GM19193 (cell line): ENCODE measurements around the gene CLSTN1.
A peak's percentile ranks its signal among the peaks of the same experiment; 100 is the strongest.

Experiments used
- POLR2A ChIP-seq: IDR thresholded peaks from 4 replicates; pipeline ENCODE4 v1.6.1; 2011; ENCODE audit not compliant: insufficient read depth, insufficient read length; ENCODE audit errors: extremely low read depth

Gene CLSTN1

DNA sequence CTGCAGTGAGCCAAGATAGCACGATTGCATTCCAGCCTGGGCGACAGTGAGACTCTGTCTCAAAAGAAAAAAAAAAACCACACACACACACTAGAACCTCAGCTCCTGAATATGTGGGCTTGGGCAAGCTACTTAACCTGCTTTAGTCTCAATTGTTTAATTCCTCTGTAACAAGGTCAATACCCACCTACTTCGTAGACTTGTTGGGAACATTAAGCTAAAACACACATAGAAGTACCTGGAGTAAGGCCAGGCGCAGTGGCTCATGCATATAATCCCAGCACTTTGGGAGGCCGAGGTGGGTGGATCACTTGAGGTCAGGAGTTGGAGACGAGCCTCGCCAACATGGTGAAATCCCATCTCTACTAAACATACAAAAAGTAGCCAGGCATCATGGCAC, 77.1 kb downstream of the CLSTN1 start:
- TF ChIP-seq POLR2A, result no peak

DNA sequence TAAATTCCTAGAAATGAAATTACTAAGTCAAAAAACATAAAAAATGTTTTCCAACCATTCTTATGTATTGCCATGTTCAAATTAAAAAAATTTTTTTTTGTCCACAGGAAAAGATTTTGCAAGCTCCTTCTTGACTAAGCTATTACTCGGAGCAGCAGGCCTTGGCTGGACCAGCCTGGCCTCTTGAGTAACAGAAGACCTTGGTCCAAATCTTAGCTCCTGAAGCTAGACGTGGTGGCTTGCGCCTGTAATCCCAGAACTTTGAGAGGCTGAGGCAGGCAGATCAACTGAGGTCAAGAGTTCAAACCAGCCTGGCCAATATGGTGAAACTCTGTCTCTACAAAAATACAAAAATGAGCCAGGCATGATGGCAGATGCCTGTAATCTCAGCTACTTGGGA, 77.6 kb downstream of the CLSTN1 start:
- no peak for TF ChIP-seq POLR2A

DNA sequence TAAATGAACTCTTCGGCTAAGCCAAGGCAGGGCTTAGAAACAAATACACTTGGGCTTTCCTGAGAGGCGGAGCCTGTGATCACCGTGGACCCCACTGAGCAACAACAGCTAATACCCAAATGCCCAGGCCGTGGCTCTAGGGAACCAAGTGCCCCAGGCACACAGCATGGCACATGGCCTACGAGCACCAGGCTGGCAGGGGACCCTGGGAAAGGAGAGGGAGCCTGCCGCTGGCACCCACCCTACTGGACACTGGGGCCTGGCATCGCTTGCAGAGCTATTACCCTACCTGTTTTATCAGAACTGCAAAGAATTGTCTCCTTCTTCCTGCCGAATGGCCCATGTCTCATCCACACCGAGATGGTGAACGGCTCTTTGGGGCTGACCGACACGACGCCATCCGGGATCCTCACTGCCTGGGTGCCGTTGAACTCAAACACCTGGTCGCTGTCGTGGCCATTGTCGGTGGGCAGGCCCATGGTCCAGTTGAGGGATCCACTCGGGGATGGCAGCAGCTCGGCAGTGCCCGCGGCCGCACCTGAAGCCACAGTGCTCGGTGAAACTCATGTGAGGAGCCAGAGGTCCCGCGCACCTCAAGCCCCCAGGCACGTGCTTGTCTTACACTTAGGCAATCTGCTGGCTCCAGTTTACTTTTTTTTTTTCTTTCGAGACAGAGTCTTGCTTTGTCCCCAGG, 79.5 kb downstream of the CLSTN1 start:
- TF ChIP-seq POLR2A, result no peak

DNA sequence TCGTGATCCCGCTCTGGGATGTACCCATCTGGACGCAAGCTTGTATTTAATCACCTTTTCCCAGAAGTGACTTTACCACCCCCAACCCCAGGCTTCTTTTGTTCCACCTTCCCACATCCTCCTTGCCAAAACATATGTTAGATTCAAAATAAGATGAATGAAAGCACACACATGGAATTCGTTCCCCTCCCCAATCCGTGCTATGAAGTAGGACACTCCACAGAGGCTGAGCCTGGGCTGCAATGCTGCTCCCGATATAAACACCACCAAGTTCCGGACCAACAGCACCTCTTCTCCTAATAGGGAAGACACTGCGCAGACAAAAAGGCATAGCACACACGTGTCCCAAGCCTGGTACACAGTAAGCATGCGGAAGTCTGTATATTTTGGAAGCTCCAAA, 86.1 kb downstream of the CLSTN1 start:
- TF ChIP-seq POLR2A, result no peak

DNA sequence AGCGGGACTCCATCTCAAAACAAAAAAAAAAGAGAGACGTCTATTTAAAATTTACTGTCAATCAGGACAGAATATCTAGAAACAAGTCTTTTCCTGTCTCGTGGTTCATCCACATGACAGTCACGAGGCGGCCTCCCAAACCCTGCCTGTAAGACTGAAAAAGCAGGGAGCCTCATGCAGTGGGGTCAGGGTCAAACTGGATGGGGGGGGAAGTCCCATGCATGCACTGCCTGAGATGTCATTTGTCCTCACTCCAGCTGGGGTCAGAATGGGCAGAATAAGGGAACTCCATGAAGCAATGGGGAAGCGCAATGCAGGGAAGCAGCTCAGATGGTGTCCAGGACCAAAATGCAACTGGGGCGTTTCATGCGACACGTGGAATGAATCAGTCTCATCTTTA, 86.7 kb downstream of the CLSTN1 start:
- no peak for TF ChIP-seq POLR2A

DNA sequence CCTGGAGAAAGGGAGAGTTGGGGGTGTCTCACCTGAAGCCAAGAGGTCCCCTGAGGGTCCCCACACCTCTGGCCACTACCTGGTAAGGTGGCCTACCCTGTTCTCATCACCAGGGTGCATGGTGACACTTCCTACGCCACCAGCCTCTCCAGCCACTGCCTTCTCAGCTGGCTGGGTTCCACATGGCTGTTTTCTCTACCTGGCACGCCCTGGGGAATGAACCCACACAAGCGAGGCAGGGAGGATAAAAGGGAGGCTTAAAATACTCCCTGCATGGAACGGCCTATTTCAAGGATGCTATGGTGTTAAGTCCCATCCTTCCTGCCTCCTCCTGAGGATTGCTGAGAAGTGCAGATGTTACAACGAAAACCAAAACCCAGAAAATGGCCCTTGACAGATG, 87.5 kb downstream of the CLSTN1 start:
- TF ChIP-seq POLR2A, result no peak

DNA sequence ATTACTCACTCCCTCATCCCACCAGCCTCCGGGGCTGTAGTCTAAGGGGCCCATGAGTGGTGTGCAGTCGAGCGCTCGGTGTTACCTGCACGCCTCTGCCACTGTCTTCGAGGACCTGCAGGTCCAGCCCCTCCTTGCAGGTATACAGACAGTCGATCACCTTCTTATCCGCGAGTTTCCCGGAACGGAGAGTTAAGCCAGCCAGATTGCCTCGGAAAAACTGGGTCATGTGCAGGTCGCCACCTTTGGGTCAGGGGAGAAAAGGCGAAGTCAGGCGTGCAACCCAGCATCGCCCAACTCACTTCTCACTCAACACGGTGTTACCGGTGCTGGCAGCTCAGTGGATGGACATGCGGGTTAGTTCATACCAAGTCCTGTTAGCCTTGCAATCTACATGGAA, 88.0 kb downstream of the CLSTN1 start:
- TF ChIP-seq POLR2A, result no peak

DNA sequence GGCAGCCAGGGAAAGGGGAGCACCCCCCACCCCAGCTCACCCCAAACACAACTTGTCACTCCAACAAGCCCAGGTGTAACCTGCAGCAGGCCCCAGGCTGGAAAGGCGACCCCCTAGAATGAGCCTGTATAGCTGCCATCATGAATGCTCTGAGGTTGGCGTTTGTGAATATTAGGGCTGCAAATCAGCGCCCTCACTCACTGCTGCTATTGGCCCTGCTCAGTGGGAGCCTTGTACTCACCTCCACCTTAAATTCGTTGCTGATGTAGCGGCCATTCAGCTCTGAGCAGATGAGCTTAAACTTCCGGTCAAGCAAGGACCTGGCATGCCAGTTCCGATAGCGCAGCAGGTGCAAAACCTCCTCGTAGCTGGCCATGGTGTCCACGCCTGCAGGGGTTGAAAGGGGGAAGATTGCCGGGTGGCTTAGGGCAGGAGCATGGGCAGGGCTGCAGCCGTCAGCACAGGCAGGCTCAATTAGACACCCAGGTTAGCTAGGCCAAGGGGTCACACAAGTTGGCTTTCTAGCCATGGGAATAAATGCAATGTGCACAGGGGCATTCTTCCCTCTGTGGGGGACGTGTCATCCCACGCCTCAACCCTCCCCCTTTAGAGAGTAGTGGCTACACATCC, 90.5 kb downstream of the CLSTN1 start:
- no peak for TF ChIP-seq POLR2A

DNA sequence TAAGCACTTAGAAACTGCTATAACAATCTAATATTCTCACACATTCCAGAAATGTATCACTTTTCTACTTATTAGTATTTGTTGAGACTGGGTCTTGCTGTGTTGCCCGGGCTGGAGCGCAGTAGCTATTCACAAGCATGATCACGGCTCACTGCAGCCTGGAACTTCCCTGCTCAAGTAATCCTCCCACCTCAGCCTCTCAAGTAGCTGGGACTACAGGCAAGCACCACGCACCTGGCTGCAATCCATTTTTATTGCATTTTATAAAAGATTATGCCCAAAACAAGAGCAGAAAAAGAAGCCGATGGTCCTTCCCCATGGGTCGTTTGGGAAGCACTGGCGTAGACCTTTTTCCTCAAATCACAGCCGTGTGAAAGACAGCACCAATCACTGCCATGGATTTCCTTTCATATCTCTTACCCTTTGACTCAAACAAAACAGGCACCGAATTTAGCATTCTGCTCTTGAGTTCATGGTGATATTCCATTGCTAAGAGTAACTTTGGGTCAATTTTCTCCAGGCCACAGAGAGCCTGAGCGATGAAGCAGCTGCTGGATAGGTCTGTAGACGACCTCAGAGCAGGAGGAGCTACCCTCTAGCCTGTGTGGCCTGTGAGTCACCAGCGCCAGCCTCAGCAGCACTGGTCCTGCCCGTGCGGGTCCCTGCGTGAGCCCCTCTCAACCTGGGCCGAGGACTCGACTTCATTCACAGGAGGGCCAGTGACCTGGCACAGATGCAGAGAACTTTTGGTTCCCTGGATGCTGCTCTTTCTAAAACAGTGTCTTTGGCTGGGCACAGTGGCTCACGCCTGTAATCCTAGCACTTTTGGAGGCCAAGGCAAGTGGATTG, 91.4 kb downstream of the CLSTN1 start:
- TF ChIP-seq POLR2A, result no peak

DNA sequence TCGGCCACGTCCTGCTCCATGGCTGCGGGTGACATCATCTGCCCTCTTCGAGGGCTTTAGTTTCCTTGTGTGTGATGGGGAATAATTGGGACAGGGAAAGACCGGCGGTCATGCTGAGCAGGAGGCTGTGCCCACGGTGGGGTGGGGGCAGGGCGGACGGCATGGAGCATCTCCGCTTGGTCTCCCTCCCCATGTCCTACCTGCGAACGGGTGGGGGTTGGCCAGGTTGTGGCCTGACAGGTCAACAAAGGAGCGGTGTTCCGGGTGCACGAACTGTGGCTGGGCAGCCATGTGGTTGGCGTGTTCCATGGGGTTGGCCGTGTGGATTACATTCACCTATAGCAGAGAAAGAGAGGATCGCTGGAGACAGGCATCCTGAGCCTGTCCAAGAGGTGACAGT, 92.2 kb downstream of the CLSTN1 start:
- TF ChIP-seq POLR2A, result no peak

DNA sequence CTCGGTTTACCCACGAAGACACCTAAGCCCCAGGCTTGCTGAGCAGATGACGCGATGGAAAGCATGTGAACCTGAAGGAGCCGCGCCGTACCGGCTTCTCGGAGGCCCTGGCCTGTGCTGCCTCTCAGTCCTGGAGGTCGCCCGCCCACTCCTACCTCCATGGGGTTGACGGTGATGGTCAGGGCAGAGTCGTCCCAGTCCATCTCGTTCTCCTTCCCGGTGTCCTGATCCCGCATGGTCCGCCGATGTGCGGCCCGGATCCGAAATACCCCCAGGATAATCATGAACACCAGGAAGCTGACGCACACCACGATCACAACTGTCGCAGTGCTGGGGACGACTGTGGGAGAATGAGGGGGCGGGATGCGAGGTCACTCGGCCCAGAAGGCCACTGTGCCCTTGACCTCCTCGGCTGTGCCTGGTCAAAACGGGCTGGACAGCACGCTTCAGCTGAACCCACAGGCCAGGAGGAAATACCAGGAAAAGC, 92.7 kb downstream of the CLSTN1 start:
- TF ChIP-seq POLR2A, result no peak

DNA sequence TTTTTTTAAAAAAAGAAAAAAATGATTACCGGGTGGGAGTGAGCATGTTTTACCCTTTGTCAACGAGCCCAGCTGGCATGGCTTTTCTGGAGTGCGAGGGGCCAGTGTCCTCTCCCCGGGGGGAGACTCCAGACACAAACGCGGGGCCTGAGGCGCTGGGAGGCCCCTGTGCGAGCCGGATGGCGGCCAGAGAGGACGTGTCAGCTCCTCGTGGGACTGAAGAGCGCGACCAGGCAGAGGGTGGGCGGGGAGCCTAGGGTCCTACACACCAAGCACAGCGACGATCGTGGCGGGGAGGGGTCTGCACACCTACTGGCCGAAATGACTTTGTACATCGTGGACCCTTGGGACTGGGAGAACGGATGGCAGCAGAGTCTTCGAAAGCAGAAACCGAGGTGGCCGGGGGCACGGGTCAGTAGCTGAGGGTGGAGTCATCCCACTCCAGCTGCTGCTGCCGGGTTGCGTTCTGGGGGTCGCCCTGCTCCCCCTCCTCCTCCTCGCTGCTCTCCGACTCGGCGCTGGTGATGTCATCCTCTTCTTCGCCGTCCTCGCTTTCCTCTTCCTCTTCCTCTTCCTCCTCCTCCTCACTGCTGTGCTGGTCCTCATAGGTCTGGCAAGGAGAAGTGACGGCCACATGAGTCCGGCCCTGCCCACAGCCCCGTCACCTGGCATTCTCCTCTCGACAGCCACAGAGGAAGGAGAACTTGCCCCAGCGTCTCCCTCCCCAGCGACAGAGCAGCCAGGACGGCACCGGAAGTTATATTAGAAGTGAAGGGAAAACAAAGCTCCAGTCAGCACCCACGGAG, 93.5 kb downstream of the CLSTN1 start:
- peak; percentile 42 for TF ChIP-seq POLR2A

DNA sequence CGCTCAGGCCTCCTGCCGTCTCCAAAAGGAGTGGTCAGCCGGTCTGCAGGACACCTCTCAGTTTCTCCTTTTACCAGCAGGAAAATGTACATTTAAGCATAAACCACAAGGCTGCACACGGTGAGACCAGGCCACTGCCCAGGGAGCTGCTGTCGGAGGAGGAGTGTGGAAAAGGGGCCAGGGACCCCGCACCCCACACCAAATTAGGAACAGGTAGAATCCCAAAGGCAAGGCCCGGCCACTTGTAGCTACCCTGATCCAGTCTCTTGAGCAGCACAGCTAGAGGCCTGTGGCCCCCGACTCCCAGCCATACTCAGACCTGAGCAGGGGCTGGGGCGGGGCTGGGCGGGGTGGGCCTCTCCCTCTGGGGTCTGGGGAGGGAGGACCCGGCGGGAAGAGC, 94.2 kb downstream of the CLSTN1 start:
- peak; percentile 25 for TF ChIP-seq POLR2A

DNA sequence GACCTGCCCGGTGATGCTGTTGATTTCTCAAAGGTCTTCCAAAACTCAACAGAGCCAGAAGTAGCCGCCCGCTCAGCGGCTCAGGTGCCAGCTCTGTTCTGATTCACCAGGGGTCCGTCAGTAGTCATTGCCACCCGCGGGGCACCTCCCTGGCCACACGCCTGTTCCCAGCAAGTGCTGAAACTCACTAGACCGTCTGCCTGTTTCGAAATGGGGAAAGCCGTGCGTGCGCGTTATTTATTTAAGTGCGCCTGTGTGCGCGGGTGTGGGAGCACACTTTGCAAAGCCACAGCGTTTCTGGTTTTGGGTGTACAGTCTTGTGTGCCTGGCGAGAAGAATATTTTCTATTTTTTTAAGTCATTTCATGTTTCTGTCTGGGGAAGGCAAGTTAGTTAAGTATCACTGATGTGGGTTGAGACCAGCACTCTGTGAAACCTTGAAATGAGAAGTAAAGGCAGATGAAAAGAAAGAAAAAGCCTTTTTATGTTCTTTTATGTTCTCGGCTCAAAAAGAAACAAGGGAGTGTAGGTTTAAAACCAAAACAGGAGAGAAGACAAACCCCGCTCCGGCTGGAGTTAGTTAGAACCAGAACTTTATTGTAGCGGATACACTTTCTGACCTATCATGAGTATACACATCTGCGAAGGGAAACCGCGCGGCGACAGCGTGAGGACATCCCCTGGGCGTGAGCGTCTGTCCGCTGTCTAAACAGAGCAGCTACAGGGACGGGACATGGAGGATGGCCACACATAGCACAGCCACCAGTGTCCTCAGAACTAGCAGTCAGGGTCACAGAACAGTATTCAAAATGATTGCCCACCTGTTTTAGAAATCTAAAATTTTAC, 95.1 kb downstream of the CLSTN1 start:
- no peak for TF ChIP-seq POLR2A
